Esophagus (tissue), 2 donors: ENCODE measurements around the gene GNAO1. TPM values are rescaled to one million over a fixed set of nuclear protein-coding genes. Genes with fewer than 3 reads are reported as not detected.

Source experiments
- H3K27ac ChIP-seq, 2 donors: one replicate each; pipeline ENCODE4 v1.5.1; 2013; ENCODE audit warnings: low read depth in 2 of 2, mild to moderate bottlenecking in 2 of 2, inconsistent platforms in 1 of 2, low read length in 1 of 2, moderate library complexity in 1 of 2
- H3K27me3 ChIP-seq, 2 donors: one replicate each; pipeline ENCODE4 v1.6.1; 2013; ENCODE audit warnings: low read length in 2 of 2, control low read depth in 1 of 2, mild to moderate bottlenecking in 1 of 2; ENCODE audit not compliant: insufficient read depth in 2 of 2, control insufficient read depth in 1 of 2
- H3K36me3 ChIP-seq, 2 donors: one replicate each; pipeline ENCODE4 v1.6.1; 2013; ENCODE audit warnings: low read length in 1 of 2; ENCODE audit not compliant: control insufficient read depth in 2 of 2, insufficient read depth in 2 of 2
- H3K4me1 ChIP-seq, 2 donors: one replicate each; pipeline ENCODE4 v1.6.1; 2013; ENCODE audit warnings: low read length in 1 of 2; ENCODE audit not compliant: control insufficient read depth in 2 of 2, insufficient read depth in 2 of 2
- H3K4me3 ChIP-seq, 2 donors: one replicate each; pipeline ENCODE4 v1.5.1; 2013; ENCODE audit warnings: low read length in 2 of 2, mild to moderate bottlenecking in 2 of 2, low read depth in 1 of 2, moderate library complexity in 1 of 2
- H3K9me3 ChIP-seq, 2 donors: one replicate each; pipeline ENCODE4 v1.6.1; 2013; ENCODE audit warnings: mild to moderate bottlenecking in 2 of 2, low read depth in 1 of 2, low read length in 1 of 2, moderate library complexity in 1 of 2; ENCODE audit not compliant: control insufficient read depth in 2 of 2, insufficient read depth in 1 of 2
- WGBS, 2 donors: extraction: QIAGEN DNeasy Blood & Tissue Kit; methylation state at CpG; one replicate each; pipeline ENCODE4 v1.1.7; 2013; 5-methylcytosine and 5-hydroxymethylcytosine counted together
- polyA plus RNA-seq, 2 donors: library from polyadenylated mRNA; stranded (reverse); fragments of 200-250 nt; gene quantifications; one replicate each; pipeline ENCODE4 v1.2.3, GENCODE V29; 2013
- donor health status: healthy with polysubstance abuse.
- donor health status: Bipolar disorder and iron deficiency.

The GNAO1 gene
- polyA plus RNA-seq, 2 donors: 0.75 to 1.0 TPM

DNA sequence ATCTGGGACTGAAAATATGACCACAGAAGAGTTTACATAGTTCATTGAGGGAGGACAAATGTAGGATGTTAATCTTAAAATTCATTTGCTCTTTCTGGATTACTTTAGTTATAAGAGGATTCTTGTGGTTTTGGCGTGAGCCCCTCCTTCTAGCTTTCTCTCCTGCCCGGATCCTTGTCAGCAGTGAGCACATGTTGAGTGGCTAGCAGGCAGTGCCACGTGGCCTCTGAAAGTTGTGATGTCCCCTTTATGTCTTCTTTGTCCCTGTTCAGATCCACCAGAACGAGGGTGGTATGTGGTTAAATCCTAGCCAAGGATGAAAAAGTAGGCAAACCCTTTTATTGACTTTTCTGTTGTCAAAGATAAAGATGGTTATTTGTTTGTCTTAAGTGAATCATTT, 83.8 kb downstream of the GNAO1 start:
- 64 to 67% methylated on average over 4 of the region's 4 CpGs for WGBS, 2 donors
- Histone ChIP-seq H3K4me3 (no peak overlapping the region), H3K36me3 (no peaks in the 10 kb centered on the region), H3K27ac (no peak overlapping the region), H3K27me3 (no peaks in the 10 kb centered on the region), H3K9me3 (peaks cover 0 to 2% of the 10 kb centered on the region in 2 donors), H3K4me1 (no peaks in the 10 kb centered on the region)

DNA sequence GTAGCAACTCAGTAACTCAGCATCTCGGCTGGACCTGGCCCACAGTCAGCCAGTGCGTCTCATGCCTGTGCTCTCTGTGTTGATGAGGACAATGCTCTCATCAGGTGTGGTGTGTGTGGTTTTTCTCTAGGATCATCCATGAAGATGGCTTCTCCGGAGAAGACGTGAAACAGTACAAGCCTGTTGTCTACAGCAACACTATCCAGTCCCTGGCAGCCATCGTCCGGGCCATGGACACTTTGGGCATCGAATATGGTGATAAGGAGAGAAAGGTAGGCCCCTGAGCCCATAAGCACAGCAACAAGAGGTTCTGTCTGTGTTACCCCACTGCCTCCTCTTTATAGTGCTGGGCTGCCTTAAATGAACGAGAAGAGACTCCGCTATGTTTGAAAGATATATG, 84.5 kb downstream of the GNAO1 start:
- H3K36me3 ChIP-seq: no peaks in the 10 kb centered on the region
- H3K27me3 ChIP-seq: no peaks in the 10 kb centered on the region
- WGBS, 2 donors: 91 to 97% methylated on average over 9 of the region's 9 CpGs
- H3K9me3 ChIP-seq: peaks cover 2% of the 10 kb centered on the region in 2 donors
- no peaks in the 10 kb centered on the region for H3K4me1 ChIP-seq
- H3K27ac ChIP-seq: no peak overlapping the region
- H3K4me3 ChIP-seq: no peak overlapping the region

DNA sequence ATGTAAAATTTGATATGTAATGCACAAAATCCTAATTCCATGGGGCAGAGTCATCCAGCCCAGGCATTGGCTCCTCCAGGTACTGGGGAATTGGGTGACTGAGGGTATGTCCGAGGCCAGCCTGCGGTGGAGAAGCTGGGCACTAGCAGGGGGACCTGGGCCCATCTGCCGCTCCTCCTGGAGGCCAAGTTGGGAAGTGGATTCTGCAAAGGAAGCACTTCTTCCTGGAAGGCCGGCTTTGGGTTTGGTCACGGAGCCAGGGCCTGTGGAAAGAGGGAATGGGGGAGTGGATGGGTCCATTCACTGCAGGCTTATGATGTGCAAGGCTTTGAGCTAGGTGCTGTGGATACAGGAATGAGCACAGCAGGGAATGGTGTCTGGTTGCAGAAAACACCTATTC, 85.8 kb downstream of the GNAO1 start:
- H3K9me3 ChIP-seq: peaks cover 2% of the 10 kb centered on the region in 2 donors
- H3K4me3 ChIP-seq: no peak overlapping the region
- no peaks in the 10 kb centered on the region for H3K27me3 ChIP-seq
- 80 to 84% methylated on average over 5 of the region's 5 CpGs for WGBS, 2 donors
- H3K36me3 ChIP-seq: no peaks in the 10 kb centered on the region
- H3K27ac ChIP-seq: no peak overlapping the region
- H3K4me1 ChIP-seq: no peaks in the 10 kb centered on the region

DNA sequence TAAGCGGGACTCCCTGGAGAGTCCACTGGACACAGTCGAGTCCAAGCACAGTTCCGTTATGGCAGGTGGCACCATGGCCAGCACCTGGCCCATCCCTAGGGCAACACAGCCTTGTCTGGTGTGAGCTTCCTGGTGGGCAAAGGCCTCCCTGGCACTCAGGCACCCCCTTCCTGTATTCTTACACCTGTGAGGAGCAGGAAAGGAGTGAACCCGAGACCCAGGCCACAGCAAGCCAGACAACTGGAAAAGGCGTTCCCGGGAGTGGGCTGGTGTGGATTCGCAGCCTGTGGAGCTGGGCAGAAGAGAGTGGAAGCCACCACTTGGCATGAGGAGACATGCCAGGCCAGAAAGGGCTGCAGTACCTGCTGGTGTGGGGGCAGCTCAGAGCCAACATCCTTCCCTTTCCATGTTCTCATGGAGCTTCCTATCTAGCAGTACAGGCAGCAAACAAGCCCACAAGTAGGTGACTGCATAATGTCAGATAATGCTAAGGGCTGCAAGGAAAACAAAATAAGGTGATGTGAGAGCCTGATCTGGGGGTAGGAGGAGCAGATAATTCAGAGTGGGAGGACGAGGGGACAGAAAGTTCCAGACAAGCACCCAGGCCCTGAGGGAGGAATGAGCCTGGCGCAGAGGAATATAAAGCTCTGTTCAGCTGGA, 87.0 kb downstream of the GNAO1 start:
- 92 to 94% methylated on average over 9 of the region's 9 CpGs for WGBS, 2 donors
- Histone ChIP-seq H3K9me3 (peaks cover 2% of the 10 kb centered on the region in 2 donors), H3K27ac (no peak overlapping the region), H3K4me1 (no peaks in the 10 kb centered on the region), H3K36me3 (no peaks in the 10 kb centered on the region), H3K4me3 (no peak overlapping the region), H3K27me3 (no peaks in the 10 kb centered on the region)

DNA sequence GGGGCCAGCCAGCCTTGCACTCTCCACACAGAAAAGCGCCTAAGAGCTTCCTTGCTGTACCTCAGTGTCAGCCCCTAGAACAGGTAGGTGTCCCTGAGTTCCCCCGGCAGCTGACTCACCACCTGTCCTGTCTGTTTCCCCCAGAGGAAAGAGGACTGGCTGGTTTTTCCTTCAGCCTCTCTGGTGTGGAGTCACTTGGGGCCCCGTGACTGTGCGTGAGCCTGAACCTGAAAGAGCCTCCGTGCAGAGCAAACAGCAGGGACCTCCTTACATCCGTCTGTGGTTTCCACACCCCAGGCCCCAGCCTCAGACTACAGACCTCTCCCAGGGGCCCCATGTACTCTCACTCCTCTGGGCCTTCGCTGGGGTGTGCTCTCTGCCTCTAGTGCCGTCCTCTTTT, 87.8 kb downstream of the GNAO1 start:
- Histone ChIP-seq H3K27ac (no peak overlapping the region), H3K27me3 (no peaks in the 10 kb centered on the region), H3K4me1 (no peaks in the 10 kb centered on the region), H3K9me3 (peaks cover 2% of the 10 kb centered on the region in 2 donors), H3K36me3 (no peaks in the 10 kb centered on the region), H3K4me3 (no peak overlapping the region)
- 73 to 76% methylated on average over 8 of the region's 8 CpGs for WGBS, 2 donors

DNA sequence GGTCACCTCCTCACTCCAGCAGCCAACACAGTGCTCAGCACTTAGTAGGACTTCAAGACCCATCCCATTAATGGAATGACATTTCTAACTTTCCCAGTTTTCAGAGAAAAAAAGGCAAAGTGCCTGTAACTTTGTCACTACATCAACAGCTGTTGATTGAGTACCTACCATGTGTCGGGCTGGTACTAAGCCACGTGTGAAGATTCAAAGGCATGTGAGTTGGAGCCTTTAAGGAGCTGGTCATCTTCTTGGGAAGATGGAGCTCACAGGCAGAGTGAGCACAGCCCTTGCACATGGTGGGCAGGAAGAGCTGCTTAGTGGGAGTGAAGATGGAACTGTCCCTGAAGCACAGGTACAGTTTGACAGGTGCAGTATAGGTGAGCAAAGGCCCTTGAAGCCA, 88.6 kb downstream of the GNAO1 start:
- 90 to 94% methylated on average over 2 of the region's 2 CpGs for WGBS, 2 donors
- H3K9me3 ChIP-seq: peaks cover 2% of the 10 kb centered on the region in 2 donors
- H3K36me3 ChIP-seq: no peaks in the 10 kb centered on the region
- no peak overlapping the region for H3K27ac ChIP-seq
- no peaks in the 10 kb centered on the region for H3K27me3 ChIP-seq
- H3K4me1 ChIP-seq: no peaks in the 10 kb centered on the region
- no peak overlapping the region for H3K4me3 ChIP-seq

DNA sequence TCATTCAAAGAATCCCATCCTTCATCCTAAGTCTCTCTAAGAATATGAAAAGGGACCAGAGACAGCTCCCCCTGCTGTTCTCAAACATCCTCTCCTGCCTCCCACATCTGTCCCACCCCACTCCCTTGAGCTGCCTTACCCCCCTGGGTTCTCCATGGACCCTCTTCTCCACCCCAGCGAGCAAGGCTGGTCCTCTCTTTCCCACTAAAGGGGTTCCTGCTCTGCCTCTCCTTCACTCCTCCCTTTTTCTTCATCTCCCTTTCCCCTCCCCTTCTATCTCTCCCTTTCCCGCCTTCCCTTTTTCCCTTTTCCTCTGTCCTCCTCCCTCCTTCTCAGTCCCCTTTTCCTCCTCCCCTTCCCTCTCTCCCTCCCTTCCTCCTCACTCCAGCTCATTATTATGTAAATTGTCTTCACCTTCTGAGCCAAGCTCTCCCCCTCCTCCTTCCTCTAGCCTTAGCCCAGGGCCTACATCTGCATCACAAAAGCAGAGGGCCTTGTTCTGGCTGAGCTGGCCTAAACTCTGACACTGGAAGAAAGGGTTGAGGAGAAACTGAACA, 90.0 kb downstream of the GNAO1 start:
- Histone ChIP-seq H3K4me3 (no peak overlapping the region), H3K27me3 (no peaks in the 10 kb centered on the region), H3K36me3 (no peaks in the 10 kb centered on the region), H3K4me1 (peaks cover 0 to 3% of the 10 kb centered on the region in 2 donors), H3K27ac (no peak overlapping the region), H3K9me3 (peaks cover 0 to 2% of the 10 kb centered on the region in 2 donors)
- WGBS, 2 donors: 76 to 79% methylated on average over 2 of the region's 2 CpGs

DNA sequence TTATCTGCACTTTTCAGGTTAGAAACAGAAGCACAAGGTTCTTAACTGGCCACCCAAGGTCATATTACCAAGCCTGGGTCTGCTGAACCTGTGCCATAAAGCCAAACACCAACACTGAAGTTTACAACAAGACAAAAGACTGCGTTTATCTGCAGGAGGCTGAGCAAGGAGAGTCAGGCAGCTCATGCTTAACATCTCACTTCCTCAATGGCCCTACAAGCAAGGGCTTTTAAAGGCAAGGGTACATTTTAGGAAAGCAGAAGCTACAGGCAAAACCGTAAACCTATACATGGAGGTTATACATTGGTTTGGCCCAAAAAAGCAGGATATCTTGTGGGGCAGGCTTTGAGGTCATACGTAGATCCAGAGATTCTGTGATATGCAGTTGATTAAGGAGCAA, 91.2 kb downstream of the GNAO1 start:
- whole genome bisulfite sequencing, 2 donors: 84 to 85% methylated on average over 3 of the region's 3 CpGs
- no peaks in the 10 kb centered on the region for H3K27me3 ChIP-seq
- peaks cover 0 to 3% of the 10 kb centered on the region in 2 donors for H3K4me1 ChIP-seq
- no peak overlapping the region for H3K27ac ChIP-seq
- H3K4me3 ChIP-seq: no peak overlapping the region
- no peaks in the 10 kb centered on the region for H3K36me3 ChIP-seq
- H3K9me3 ChIP-seq: peaks cover 0 to 2% of the 10 kb centered on the region in 2 donors

DNA sequence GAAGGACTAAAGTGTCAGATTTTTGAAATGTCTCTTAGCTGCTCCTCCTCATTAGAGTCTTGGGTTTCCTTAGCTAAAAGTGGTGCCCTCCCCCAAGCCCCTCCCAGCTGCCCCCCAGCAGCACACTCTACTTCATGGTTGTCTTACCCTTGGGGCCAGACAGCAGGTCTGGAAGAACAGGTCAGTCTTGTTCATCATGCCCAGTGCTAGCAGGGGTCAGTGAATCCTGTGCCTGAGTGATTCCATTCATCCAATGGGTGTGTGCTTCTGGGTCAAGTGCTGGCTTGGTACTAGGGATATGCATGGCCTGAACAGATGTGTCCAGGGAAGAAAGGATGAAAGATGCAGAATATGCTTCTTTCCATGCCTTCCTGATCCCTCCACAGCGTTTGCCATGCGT, 93.2 kb downstream of the GNAO1 start:
- Histone ChIP-seq H3K4me1 (peaks cover 0 to 3% of the 10 kb centered on the region in 2 donors), H3K27ac (no peak overlapping the region), H3K36me3 (no peaks in the 10 kb centered on the region), H3K27me3 (no peaks in the 10 kb centered on the region), H3K4me3 (no peak overlapping the region), H3K9me3 (peaks cover 0 to 2% of the 10 kb centered on the region in 2 donors)
- WGBS, 2 donors: 77 to 83% methylated on average over 2 of the region's 2 CpGs

DNA sequence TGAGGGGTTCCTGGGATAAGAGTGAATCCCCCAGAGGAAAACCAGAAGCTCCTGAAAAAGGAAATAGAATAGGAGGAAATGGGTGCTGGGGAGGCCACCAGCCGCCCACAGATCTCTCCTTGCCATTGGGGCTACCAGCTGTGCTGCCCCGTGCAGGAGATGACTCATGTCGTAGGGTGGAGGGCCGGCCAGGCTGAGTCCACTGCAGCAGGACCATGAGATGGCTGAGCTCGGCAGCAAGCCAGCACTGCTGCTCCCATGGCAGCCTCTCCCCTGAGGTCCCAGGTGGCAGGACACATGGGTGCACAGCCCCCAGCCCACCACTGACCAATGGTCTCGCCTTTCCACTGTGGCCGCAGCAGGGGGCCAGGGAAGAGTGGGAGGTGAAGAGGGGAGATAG, 95.5 kb downstream of the GNAO1 start:
- peaks cover 0 to 3% of the 10 kb centered on the region in 2 donors for H3K4me1 ChIP-seq
- no peaks in the 10 kb centered on the region for H3K9me3 ChIP-seq
- no peaks in the 10 kb centered on the region for H3K36me3 ChIP-seq
- no peak overlapping the region for H3K4me3 ChIP-seq
- 81 to 86% methylated on average over 7 of the region's 7 CpGs for WGBS, 2 donors
- H3K27ac ChIP-seq: no peak overlapping the region
- no peaks in the 10 kb centered on the region for H3K27me3 ChIP-seq
